D721Med (cell line): Measurements from ENCODE around the gene ONECUT1.
"Not testable (repeated sequence)": the region's sequence is repeated elsewhere in the genome, so short reads cannot be mapped to it uniquely, and the experiment has no call there.

ENCODE experiments used
- DNase-seq: peaks from one replicate; pipeline ENCODE4 v3.0.0; 2011; ENCODE audit warnings: low spot score; ENCODE audit not compliant: insufficient read length
- FAIRE-seq: peaks from 2 replicates; lab custom pipeline; 2011; peaks lifted over from hg19 to GRCh38; lab: Jason Lieb, UNC
- TF ChIP-seq, protein P1 (sequence below): IDR thresholded peaks from 2 replicates; pipeline ENCODE4 v1.5.1; 2012; ENCODE audit warnings: mild to moderate bottlenecking, control low read depth; ENCODE audit not compliant: insufficient read depth; ENCODE audit errors: missing control alignments

ONECUT1 gene

GRCh38 chr15:52790169-52790708 lies at the start of gene ONECUT1:
Gene ONECUT1, minus strand, starts transcription at chr15:52790336. Its CDS starts 452 bp downstream, at chr15:52789884.
- peak; percentile 65 for DNase-seq
- TF ChIP-seq, protein P1, sequence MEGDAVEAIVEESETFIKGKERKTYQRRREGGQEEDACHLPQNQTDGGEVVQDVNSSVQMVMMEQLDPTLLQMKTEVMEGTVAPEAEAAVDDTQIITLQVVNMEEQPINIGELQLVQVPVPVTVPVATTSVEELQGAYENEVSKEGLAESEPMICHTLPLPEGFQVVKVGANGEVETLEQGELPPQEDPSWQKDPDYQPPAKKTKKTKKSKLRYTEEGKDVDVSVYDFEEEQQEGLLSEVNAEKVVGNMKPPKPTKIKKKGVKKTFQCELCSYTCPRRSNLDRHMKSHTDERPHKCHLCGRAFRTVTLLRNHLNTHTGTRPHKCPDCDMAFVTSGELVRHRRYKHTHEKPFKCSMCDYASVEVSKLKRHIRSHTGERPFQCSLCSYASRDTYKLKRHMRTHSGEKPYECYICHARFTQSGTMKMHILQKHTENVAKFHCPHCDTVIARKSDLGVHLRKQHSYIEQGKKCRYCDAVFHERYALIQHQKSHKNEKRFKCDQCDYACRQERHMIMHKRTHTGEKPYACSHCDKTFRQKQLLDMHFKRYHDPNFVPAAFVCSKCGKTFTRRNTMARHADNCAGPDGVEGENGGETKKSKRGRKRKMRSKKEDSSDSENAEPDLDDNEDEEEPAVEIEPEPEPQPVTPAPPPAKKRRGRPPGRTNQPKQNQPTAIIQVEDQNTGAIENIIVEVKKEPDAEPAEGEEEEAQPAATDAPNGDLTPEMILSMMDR = no peak

GRCh38 chr15:52834379-52834778 lies 44.2 kb upstream of the ONECUT1 start:
- FAIRE-seq (no peak), DNase-seq (no peak)
- TF ChIP-seq, protein P1 = no peak

More at GRCh38 chr15:52790169-52790708, at the start of gene ONECUT1:
- FAIRE-seq = no peak

GRCh38 chr15:52824169-52824942 lies 34.2 kb upstream of the ONECUT1 start:
- FAIRE-seq, DNase-seq: not testable (repeated sequence)

GRCh38 chr15:52822475-52822874 lies 32.3 kb upstream of the ONECUT1 start:
- no peak for DNase-seq
- no peak for FAIRE-seq
- TF ChIP-seq, protein P1 = no peak

- TF ChIP-seq, protein P1 = no peak
- FAIRE-seq (no peak), DNase-seq (no peak)
Observed at GRCh38 chr15:52819253-52819652, 29.1 kb upstream of the ONECUT1 start.

DNA sequence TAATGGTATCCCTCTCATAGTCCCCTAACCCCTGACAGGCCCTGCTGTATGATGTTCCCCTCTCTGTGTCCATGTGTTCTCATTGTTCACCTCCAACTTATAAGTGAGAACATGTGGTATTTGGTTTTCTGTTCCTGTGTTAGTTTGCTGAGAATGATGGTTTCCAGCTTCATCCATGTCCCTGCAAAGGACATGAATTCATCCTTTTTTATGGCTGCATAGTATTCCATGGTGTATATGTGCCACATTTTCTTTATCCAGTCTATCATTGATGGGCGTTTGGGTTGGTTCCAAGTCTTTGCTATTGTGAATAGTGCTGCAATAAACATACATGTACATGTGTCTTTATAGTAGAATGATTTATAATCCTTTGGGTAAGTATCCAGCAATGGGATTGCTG lies 25.8 kb upstream of the ONECUT1 start:
- not testable (repeated sequence) for DNase-seq, FAIRE-seq

DNA sequence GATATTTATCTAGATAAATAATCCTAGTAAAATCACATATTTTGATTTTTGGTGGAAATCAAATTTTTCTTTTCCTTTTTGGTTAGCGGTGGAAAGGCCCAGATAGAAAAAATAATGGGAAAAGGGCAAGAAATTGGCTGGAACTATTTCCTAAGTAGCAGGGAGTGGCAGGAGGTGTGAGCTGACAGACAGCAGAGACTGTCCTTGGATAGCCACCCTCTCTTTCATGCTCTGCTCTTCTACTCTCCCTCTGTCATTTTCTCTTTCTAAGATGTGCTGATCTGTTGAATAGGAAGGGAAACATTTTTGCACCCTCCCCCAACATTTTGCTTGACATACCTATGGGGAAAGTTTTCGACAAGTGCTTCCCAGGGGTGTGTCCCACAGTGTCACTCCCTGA lies 18.9 kb upstream of the ONECUT1 start:
- DNase-seq (no peak), FAIRE-seq (no peak)
- TF ChIP-seq, protein P1 = no peak

DNA sequence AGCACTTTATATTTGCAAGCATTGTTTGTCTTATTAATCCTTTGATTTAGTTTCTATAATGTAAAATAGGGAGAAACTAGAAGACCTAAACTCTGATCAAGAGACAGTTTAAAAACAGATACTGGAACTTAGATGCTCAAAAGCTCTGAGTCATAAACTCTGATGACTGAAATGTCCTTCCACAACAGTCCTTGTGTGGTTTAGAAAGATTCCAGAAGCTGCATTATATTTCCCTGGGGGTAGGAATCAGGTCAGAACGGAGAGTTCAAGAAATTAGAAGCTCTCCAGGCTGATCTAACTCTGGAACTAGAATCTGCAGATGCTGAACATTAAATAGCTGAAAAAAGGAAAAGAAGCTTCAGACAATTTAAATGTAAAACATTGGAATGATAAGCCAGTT lies 18.3 kb upstream of the ONECUT1 start:
- TF ChIP-seq, protein P1 = no peak
- DNase-seq (no peak), FAIRE-seq (no peak)
